SJSA1 (cell line): Measurements from ENCODE around the gene ADAM33. TPM values are rescaled to one million over a fixed set of nuclear protein-coding genes. Genes with fewer than 3 reads are reported as not detected.

ENCODE experiments used
- DNase-seq, 2 experiments: peaks; one replicate each; pipeline ENCODE4 v3.0.0-alpha.2; 2015 to 2020; ENCODE audit warnings: low spot score in 2 of 2, low read depth in 1 of 2
- H3K27ac ChIP-seq: fragments of 250-450 bp; sonication (Bioruptor Pico); 2 replicates; pipeline ENCODE4 v1.5.1; 2020; ENCODE audit warnings: mild to moderate bottlenecking, moderate library complexity
- H3K27me3 ChIP-seq: fragments of 250-450 bp; sonication (Bioruptor Pico); replicated peaks from 2 replicates; pipeline ENCODE4 v1.5.1; 2020; ENCODE audit warnings: mild to moderate bottlenecking, moderate library complexity
- H3K36me3 ChIP-seq: fragments of 250-450 bp; sonication (Bioruptor Pico); 2 replicates; pipeline ENCODE4 v1.5.1; 2020; ENCODE audit warnings: mild to moderate bottlenecking
- H3K4me1 ChIP-seq: fragments of 250-450 bp; sonication (Bioruptor Pico); replicated peaks from 2 replicates; pipeline ENCODE4 v1.6.1; 2021; ENCODE audit warnings: mild to moderate bottlenecking
- H3K4me3 ChIP-seq: fragments of 250-450 bp; sonication (Bioruptor Pico); 2 replicates; pipeline ENCODE4 v1.5.1; 2020; ENCODE audit warnings: mild to moderate bottlenecking
- H3K9me3 ChIP-seq: fragments of 250-450 bp; sonication (Bioruptor Pico); replicated peaks from 2 replicates; pipeline ENCODE4 v1.5.1; 2020; ENCODE audit warnings: mild to moderate bottlenecking
- total RNA-seq: library from RNA; depleted of rRNA; stranded (reverse); fragments of >200 nt; shearing (Covaris generic); gene quantifications from 2 replicates; pipeline ENCODE4 v1.2.3, GENCODE V29; 2014

ADAM33 gene
- total RNA-seq, 1 experiment from 2014 or later, result not detected

- H3K4me3 ChIP-seq, result no peak overlapping the region
- no peak for DNase-seq
- no peaks in the 10 kb centered on the region for H3K9me3 ChIP-seq
- 0 out of 2 replicates have a peak, but pooled peaks cover 2% of the 10 kb centered on the region for H3K36me3 ChIP-seq
- no peak overlapping the region for H3K27ac ChIP-seq
- H3K4me1 ChIP-seq, result 0 out of 2 replicates have a peak, but pooled peaks cover 6% of the 10 kb centered on the region
- H3K27me3 ChIP-seq, result no peaks in the 10 kb centered on the region
Observed at GRCh38 chr20:3652221-3652620, 29.6 kb downstream of the ADAM33 start.

- Histone ChIP-seq H3K36me3 (0 out of 2 replicates have a peak, but pooled peaks cover 7% of the 10 kb centered on the region), H3K9me3 (no peaks in the 10 kb centered on the region), H3K4me3 (no peak overlapping the region), H3K27me3 (no peaks in the 10 kb centered on the region), H3K4me1 (0 out of 2 replicates have a peak, but pooled peaks cover 6% of the 10 kb centered on the region), H3K27ac (no peak overlapping the region)
- peak in 1 of 2 experiments; percentile 31 for DNase-seq
Observed at GRCh38 chr20:3651204-3651962, 30.4 kb downstream of the ADAM33 start.

- no peak overlapping the region for H3K4me3 ChIP-seq
- H3K27me3 ChIP-seq, result no peaks in the 10 kb centered on the region
- H3K9me3 ChIP-seq, result no peaks in the 10 kb centered on the region
- peaks cover 7% of the 10 kb centered on the region; the same call in 1 of the 2 replicates for H3K36me3 ChIP-seq
- no peak for DNase-seq
- no peak overlapping the region for H3K27ac ChIP-seq
- H3K4me1 ChIP-seq, result 0 out of 2 replicates have a peak, but pooled peaks cover 6% of the 10 kb centered on the region
Observed at GRCh38 chr20:3648951-3649350, 32.9 kb downstream of the ADAM33 start.

- Histone ChIP-seq H3K9me3 (no peaks in the 10 kb centered on the region), H3K4me3 (no peak overlapping the region), H3K36me3 (peaks cover 7% of the 10 kb centered on the region), H3K4me1 (0 out of 2 replicates have a peak, but pooled peaks cover 6% of the 10 kb centered on the region), H3K27me3 (no peaks in the 10 kb centered on the region), H3K27ac (no peak overlapping the region)
- DNase-seq, result no peak
Observed at GRCh38 chr20:3647473-3647872, 34.3 kb downstream of the ADAM33 start.

GRCh38 chr20:3646651-3647050 is 35.2 kb downstream of the ADAM33 start:
- Histone ChIP-seq H3K9me3 (no peaks in the 10 kb centered on the region), H3K36me3 (peaks cover 7% of the 10 kb centered on the region), H3K27ac (no peak overlapping the region), H3K4me1 (0 out of 2 replicates have a peak, but pooled peaks cover 6% of the 10 kb centered on the region), H3K27me3 (no peaks in the 10 kb centered on the region), H3K4me3 (no peak overlapping the region)
- DNase-seq, result no peak

- DNase-seq, result no peak
- Histone ChIP-seq H3K4me3 (no peak overlapping the region), H3K27ac (no peak overlapping the region), H3K27me3 (no peaks in the 10 kb centered on the region), H3K4me1 (0 out of 2 replicates have a peak, but pooled peaks cover 6% of the 10 kb centered on the region), H3K9me3 (no peaks in the 10 kb centered on the region), H3K36me3 (peaks cover 7% of the 10 kb centered on the region)
Observed at GRCh38 chr20:3646067-3646440, 35.8 kb downstream of the ADAM33 start.

- Histone ChIP-seq H3K36me3 (peaks cover 12% of the 10 kb centered on the region), H3K9me3 (no peaks in the 10 kb centered on the region; the same call in 1 of the 2 replicates), H3K27ac (no peak overlapping the region), H3K4me3 (no peak overlapping the region), H3K4me1 (0 out of 2 replicates have a peak, but pooled peaks cover 2% of the 10 kb centered on the region), H3K27me3 (no peaks in the 10 kb centered on the region)
- DNase-seq, result no peak
Observed at GRCh38 chr20:3645309-3646066, 36.3 kb downstream of the ADAM33 start.

- H3K4me3 ChIP-seq, result no peak overlapping the region
- no peaks in the 10 kb centered on the region; the same call in 1 of the 2 replicates for H3K9me3 ChIP-seq
- peaks cover 16% of the 10 kb centered on the region for H3K36me3 ChIP-seq
- no peak for DNase-seq
- H3K27ac ChIP-seq, result no peak overlapping the region
- H3K4me1 ChIP-seq, result no peaks in the 10 kb centered on the region
- no peaks in the 10 kb centered on the region for H3K27me3 ChIP-seq
Observed at GRCh38 chr20:3640259-3640658, 41.6 kb downstream of the ADAM33 start.

- peaks cover 9% of the 10 kb centered on the region for H3K36me3 ChIP-seq
- no peaks in the 10 kb centered on the region; the same call in 1 of the 2 replicates for H3K9me3 ChIP-seq
- H3K4me3 ChIP-seq, result no peak overlapping the region
- no peak overlapping the region for H3K27ac ChIP-seq
- H3K4me1 ChIP-seq, result no peaks in the 10 kb centered on the region
- no peak for DNase-seq
- H3K27me3 ChIP-seq, result no peaks in the 10 kb centered on the region
Observed at GRCh38 chr20:3635346-3635745, 46.5 kb downstream of the ADAM33 start.

- Histone ChIP-seq H3K36me3 (no peaks in the 10 kb centered on the region), H3K27ac (no peak overlapping the region), H3K9me3 (no peaks in the 10 kb centered on the region), H3K4me1 (no peaks in the 10 kb centered on the region), H3K27me3 (no peaks in the 10 kb centered on the region), H3K4me3 (no peak overlapping the region)
- DNase-seq, result no peak
Observed at GRCh38 chr20:3633913-3634478, 47.8 kb downstream of the ADAM33 start.

- H3K4me1 ChIP-seq, result no peaks in the 10 kb centered on the region
- no peak overlapping the region for H3K4me3 ChIP-seq
- H3K27ac ChIP-seq, result no peak overlapping the region
- DNase-seq, result no peak
- H3K36me3 ChIP-seq, result no peaks in the 10 kb centered on the region
- H3K9me3 ChIP-seq, result no peaks in the 10 kb centered on the region
- no peaks in the 10 kb centered on the region for H3K27me3 ChIP-seq
Observed at GRCh38 chr20:3632311-3633004, 49.4 kb downstream of the ADAM33 start.

GRCh38 chr20:3631534-3631933 is 50.3 kb downstream of the ADAM33 start:
- H3K4me1 ChIP-seq, result no peaks in the 10 kb centered on the region
- H3K4me3 ChIP-seq, result no peak overlapping the region
- H3K9me3 ChIP-seq, result no peaks in the 10 kb centered on the region
- no peaks in the 10 kb centered on the region for H3K27me3 ChIP-seq
- DNase-seq, result no peak
- no peak overlapping the region for H3K27ac ChIP-seq
- no peaks in the 10 kb centered on the region for H3K36me3 ChIP-seq

- DNase-seq, result no peak
- H3K27me3 ChIP-seq, result no peaks in the 10 kb centered on the region
- H3K4me1 ChIP-seq, result no peaks in the 10 kb centered on the region
- H3K36me3 ChIP-seq, result no peaks in the 10 kb centered on the region
- no peaks in the 10 kb centered on the region for H3K9me3 ChIP-seq
- no peak overlapping the region for H3K4me3 ChIP-seq
- H3K27ac ChIP-seq, result no peak overlapping the region
Observed at GRCh38 chr20:3630429-3630828, 51.4 kb downstream of the ADAM33 start.
